ENCODE data around the gene IRAK2. TPM values are rescaled to one million over a fixed set of nuclear protein-coding genes. Genes with fewer than 3 reads are reported as not detected.
A peak's percentile ranks its signal among the peaks of the same experiment; 100 is the strongest.

Gene IRAK2
- total and polyA plus RNA-seq, 8 donors = 0.45 to 6.2 (median 2.3) TPM; not detected in 1

DNA sequence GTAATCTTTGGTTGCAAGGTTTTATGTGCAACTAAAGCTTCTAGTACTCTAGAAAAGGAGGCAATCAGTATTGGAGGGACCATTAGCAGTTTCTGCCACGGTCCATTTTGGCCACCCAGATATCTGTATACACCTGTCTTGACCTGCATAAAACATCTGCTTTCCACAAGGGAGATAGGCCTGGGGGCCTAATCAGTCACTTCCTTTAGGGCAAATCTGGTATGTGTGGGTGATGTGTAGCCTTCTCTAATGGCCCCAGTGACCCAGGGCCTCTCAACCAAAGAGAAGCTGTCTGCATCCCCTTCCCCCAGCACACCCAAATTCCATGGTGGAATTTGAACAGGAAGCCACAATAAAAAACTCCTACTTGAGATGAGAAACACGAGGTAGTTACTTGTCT lies 19.5 kb downstream of the IRAK2 start:
- Histone ChIP-seq H3K4me3 (no peak overlapping the region), H3K27ac (no peak overlapping the region), H3K4me1 (peaks cover 17 to 38% (median 24%) of the 10 kb centered on the region in 4 donors), H3K36me3 (peaks cover 0 to 28% (median 21%) of the 10 kb centered on the region in 4 donors), H3K9me3 (no peaks in the 10 kb centered on the region), H3K27me3 (no peaks in the 10 kb centered on the region)
- TF ChIP-seq EP300 (IDR thresholded peaks at IDR 0.05) = no peak
- TF ChIP-seq, protein P1, sequence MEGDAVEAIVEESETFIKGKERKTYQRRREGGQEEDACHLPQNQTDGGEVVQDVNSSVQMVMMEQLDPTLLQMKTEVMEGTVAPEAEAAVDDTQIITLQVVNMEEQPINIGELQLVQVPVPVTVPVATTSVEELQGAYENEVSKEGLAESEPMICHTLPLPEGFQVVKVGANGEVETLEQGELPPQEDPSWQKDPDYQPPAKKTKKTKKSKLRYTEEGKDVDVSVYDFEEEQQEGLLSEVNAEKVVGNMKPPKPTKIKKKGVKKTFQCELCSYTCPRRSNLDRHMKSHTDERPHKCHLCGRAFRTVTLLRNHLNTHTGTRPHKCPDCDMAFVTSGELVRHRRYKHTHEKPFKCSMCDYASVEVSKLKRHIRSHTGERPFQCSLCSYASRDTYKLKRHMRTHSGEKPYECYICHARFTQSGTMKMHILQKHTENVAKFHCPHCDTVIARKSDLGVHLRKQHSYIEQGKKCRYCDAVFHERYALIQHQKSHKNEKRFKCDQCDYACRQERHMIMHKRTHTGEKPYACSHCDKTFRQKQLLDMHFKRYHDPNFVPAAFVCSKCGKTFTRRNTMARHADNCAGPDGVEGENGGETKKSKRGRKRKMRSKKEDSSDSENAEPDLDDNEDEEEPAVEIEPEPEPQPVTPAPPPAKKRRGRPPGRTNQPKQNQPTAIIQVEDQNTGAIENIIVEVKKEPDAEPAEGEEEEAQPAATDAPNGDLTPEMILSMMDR (IDR thresholded peaks at IDR 0.05) = no peak
- no peak for TF ChIP-seq POLR2A (IDR thresholded peaks at IDR 0.05)
- TF ChIP-seq POLR2AphosphoS5 (IDR thresholded peaks at IDR 0.05) = no peak
- no peak for DNase-seq
- WGBS, 5 donors = 63 to 77% (median 74%) methylated on average over 2 of the region's 2 CpGs
- intact Hi-C loops (cut with DNase I; ENCODE audit: low total_unique reads) = no loop called here

GRCh38 chr3:10185804-10186762 lies 21.4 kb downstream of the IRAK2 start:
- intact Hi-C loops (cut with DNase I; ENCODE audit: low total_unique reads) = no loop called here
- Histone ChIP-seq H3K4me3 (no peak overlapping the region), H3K27me3 (no peaks in the 10 kb centered on the region), H3K36me3 (peaks cover 0 to 10% (median 4%) of the 10 kb centered on the region in 4 donors), H3K27ac (peak overlapping the region in 4 of 5 donors; percentile 14 to 59 (median 45)), H3K9me3 (no peaks in the 10 kb centered on the region), H3K4me1 (peaks cover 35 to 56% (median 42%) of the 10 kb centered on the region in 4 donors)
- DNase-seq = no peak
- 53 to 63% (median 57%) methylated on average over 12 of the region's 12 CpGs for WGBS, 5 donors
- TF ChIP-seq EP300 (IDR thresholded peaks at IDR 0.05) (no peak), POLR2A (IDR thresholded peaks at IDR 0.05) (no peak), POLR2AphosphoS5 (IDR thresholded peaks at IDR 0.05) (no peak)
- TF ChIP-seq, protein P1 (IDR thresholded peaks at IDR 0.05) = no peak

DNA sequence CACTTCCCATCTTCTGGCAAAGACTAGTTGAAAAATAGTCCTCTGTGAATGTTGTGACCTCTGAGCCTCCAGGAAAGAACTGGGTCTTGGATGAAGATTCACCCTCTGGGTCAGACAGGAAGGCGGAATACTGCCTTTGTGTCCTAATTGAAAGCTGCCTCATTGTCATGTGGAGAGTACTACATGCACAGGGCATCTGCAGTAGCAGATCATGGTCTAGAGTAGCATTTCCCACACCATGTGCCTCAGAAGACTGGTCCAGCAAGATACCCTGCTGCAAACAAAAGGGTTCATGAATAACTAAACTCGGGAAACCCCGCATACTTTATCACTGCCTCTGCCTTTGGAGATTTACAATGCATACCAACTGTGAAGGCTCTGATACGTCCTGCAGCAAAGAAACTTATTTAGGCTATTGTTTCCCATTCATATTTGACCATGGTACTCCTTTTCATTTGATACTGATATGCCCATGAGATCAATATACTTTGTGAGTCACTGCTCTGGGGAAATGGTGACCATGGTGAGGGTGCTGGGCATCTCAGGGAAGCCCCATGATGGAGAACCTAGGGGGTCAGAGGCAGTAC lies 22.7 kb downstream of the IRAK2 start:
- Histone ChIP-seq H3K27me3 (no peaks in the 10 kb centered on the region), H3K9me3 (no peaks in the 10 kb centered on the region), H3K27ac (no peak overlapping the region), H3K36me3 (peaks cover 0 to 8% (median 4%) of the 10 kb centered on the region in 4 donors), H3K4me3 (no peak overlapping the region), H3K4me1 (peaks cover 46 to 69% (median 55%) of the 10 kb centered on the region in 4 donors)
- no peak for DNase-seq
- no peak for TF ChIP-seq EP300 (IDR thresholded peaks at IDR 0.05)
- no peak for TF ChIP-seq POLR2A (IDR thresholded peaks at IDR 0.05)
- no peak for TF ChIP-seq POLR2AphosphoS5 (IDR thresholded peaks at IDR 0.05)
- TF ChIP-seq, protein P1 (IDR thresholded peaks at IDR 0.05) = no peak
- intact Hi-C loops (cut with DNase I; ENCODE audit: low total_unique reads) = no loop called here
- 49 to 69% (median 59%) methylated on average over 4 of the region's 4 CpGs for WGBS, 5 donors

DNA sequence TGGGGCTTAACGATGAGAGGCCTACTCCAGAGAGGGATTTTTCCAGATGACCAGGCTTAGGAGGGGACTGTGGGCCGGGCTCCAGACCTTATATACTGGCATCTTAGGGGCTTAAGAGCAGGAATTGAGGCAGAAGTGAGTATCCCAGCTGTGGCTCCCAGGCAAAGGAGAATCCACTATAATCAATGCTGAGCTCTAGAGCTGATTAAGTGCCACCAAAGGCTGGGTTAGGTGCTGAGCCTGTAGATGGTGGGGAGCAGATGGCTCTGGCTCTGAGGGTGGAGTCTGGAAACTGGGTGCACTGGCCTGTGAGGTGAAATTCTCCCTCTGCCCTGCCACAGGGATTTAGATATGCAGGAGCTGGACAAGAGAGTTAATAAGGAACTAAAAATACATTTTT lies 23.2 kb downstream of the IRAK2 start:
- H3K27ac ChIP-seq = no peak overlapping the region
- 94 to 100% (median 97%) methylated on average over 2 of the region's 2 CpGs for WGBS, 5 donors
- no peak for TF ChIP-seq POLR2AphosphoS5 (IDR thresholded peaks at IDR 0.05)
- H3K4me1 ChIP-seq = peaks cover 52 to 75% (median 61%) of the 10 kb centered on the region in 4 donors
- H3K9me3 ChIP-seq = no peaks in the 10 kb centered on the region
- no peak overlapping the region for H3K4me3 ChIP-seq
- no peak for DNase-seq
- no peaks in the 10 kb centered on the region for H3K27me3 ChIP-seq
- intact Hi-C loops (cut with DNase I; ENCODE audit: low total_unique reads) = no loop called here
- H3K36me3 ChIP-seq = peaks cover 0 to 8% (median 4%) of the 10 kb centered on the region in 4 donors

Data from stomach (tissue), 9 donors.